HepG2 (cell line): ENCODE measurements around the gene DCT. TPM values are rescaled to one million over a fixed set of nuclear protein-coding genes. Genes with fewer than 3 reads are reported as not detected.

Experiments used
- ATAC-seq: fragments of 200-7000 bp; cut with Tn5 transposase; 3 replicates; pipeline ENCODE4 v1.9.1; 2020; ENCODE audit warnings: mild to moderate bottlenecking, moderate library complexity
- BruUV-seq: library from RNA; stranded (reverse); fragments of 400-500 nt; replicated peaks from 2 replicates; lab custom pipeline; 2021; lab: Mats Ljungman, UMichigan
- CTCF ChIA-PET: fragments of 300-600 bp; formaldehyde crosslinking; extraction: SDS; loops from one replicate; lab custom pipeline; 2021; ENCODE audit warnings: low total read pairs, inconsistent platforms, low intra/inter-chr PET ratio; lab: Yijun Ruan, JAX
- POLR2A ChIA-PET: fragments of 350-600 bp; sonication (Branson Sonifier 250); formaldehyde crosslinking; loops from one replicate; lab custom pipeline; 2020; ENCODE audit warnings: antibody characterized with exemption, inconsistent platforms; lab: Yijun Ruan, JAX
- DNase-seq: peaks from one replicate; pipeline ENCODE4 v3.0.0-alpha.2; 2015; ENCODE audit warnings: low spot score
- FAIRE-seq: peaks from 3 replicates; lab custom pipeline; 2011; peaks lifted over from hg19 to GRCh38; lab: Jason Lieb, UNC
- H2AFZ ChIP-seq: one replicate; pipeline ENCODE4 v1.6.1; 2011; ENCODE audit warnings: low read length, inconsistent platforms
- H3K27ac ChIP-seq: fragments of 300-600 bp; 3 replicates; pipeline ENCODE4 v1.8.0; 2011; ENCODE audit warnings: mixed run types, mild to moderate bottlenecking, mixed read lengths, low read length, inconsistent platforms; ENCODE audit not compliant: insufficient read depth; ENCODE audit errors: extremely low read length
- H3K27me3 ChIP-seq, 2 experiments: fragments of 200-600 bp in 1 of 2; 2 replicates in 1 of 2; 3 replicates in 1 of 2; pipeline versions ENCODE4 v1.6.0 to v1.8.0; 2011; ENCODE audit warnings: low read length in 2 of 2, mild to moderate bottlenecking in 2 of 2, moderate library complexity in 2 of 2, inconsistent platforms in 1 of 2; ENCODE audit not compliant: insufficient read depth in 2 of 2, control insufficient read depth in 1 of 2
- H3K36me3 ChIP-seq, 2 experiments: fragments of 200-600 bp in 1 of 2; replicated peaks in 1 of 2; 2 replicates in 1 of 2; 3 replicates in 1 of 2; pipeline versions ENCODE4 v1.5.1 to v1.8.0; 2011; ENCODE audit warnings: low read length in 2 of 2, inconsistent platforms in 1 of 2; ENCODE audit not compliant: insufficient read depth in 2 of 2, control insufficient read depth in 1 of 2
- H3K4me1 ChIP-seq: 2 replicates; pipeline ENCODE4 v1.5.1; 2012; ENCODE audit warnings: low read length, inconsistent platforms; ENCODE audit not compliant: insufficient read depth
- H3K4me2 ChIP-seq: 2 replicates; pipeline ENCODE4 v1.6.0; 2011; ENCODE audit warnings: low read depth, low read length, inconsistent platforms
- H3K4me3 ChIP-seq, 3 experiments: fragments of 200-600 bp in 1 of 3; sonication (generic), shearing (Covaris generic) in 1 of 3; replicated peaks in 1 of 3; 2 replicates each; pipeline ENCODE4 v1.5.1; 2011 to 2016; ENCODE audit warnings: low read length in 3 of 3, inconsistent platforms in 2 of 3, low read depth in 2 of 3, mild to moderate bottlenecking in 2 of 3, control low read depth in 1 of 3, mixed read lengths in 1 of 3; ENCODE audit not compliant: insufficient read depth in 1 of 3
- H3K79me2 ChIP-seq: one replicate; pipeline ENCODE4 v1.6.1; 2011; ENCODE audit warnings: low read length, inconsistent platforms; ENCODE audit not compliant: insufficient read depth
- H3K9ac ChIP-seq: 2 replicates; pipeline ENCODE4 v1.6.0; 2011; ENCODE audit warnings: mild to moderate bottlenecking, low read depth, low read length, inconsistent platforms; ENCODE audit not compliant: insufficient read depth
- H3K9me3 ChIP-seq: 2 replicates; pipeline ENCODE4 v1.5.1; 2012; ENCODE audit warnings: mild to moderate bottlenecking, low read length
- H4K20me1 ChIP-seq: 2 replicates; pipeline ENCODE4 v1.6.0; 2011; ENCODE audit warnings: inconsistent platforms, mild to moderate bottlenecking, low read length, moderate library complexity; ENCODE audit not compliant: insufficient read depth
- FOXP4 ChIP-seq: sonication (generic); formaldehyde crosslinking; IDR thresholded peaks from 2 replicates; pipeline ENCODE4 v1.4.0; 2020; ENCODE audit warnings: missing genetic modification reagents
- IKZF4 ChIP-seq: sonication (generic); formaldehyde crosslinking; IDR thresholded peaks from 2 replicates; pipeline ENCODE4 v1.5.1; 2020; ENCODE audit warnings: borderline replicate concordance, mild to moderate bottlenecking, low read depth, missing genetic modification reagents; ENCODE audit errors: not compliant biosample characterization
- MATR3 ChIP-seq: sonication (generic); formaldehyde crosslinking; IDR thresholded peaks from 2 replicates; pipeline ENCODE4 v1.4.0; 2020; ENCODE audit warnings: missing genetic modification reagents
- NFE2 ChIP-seq: sonication (generic); formaldehyde crosslinking; IDR thresholded peaks from 2 replicates; pipeline ENCODE4 v1.4.0; 2020; ENCODE audit warnings: missing genetic modification reagents
- REL ChIP-seq: sonication (generic); formaldehyde crosslinking; conservative IDR thresholded peaks from 2 replicates; pipeline ENCODE4 v1.8.0; 2022; ENCODE audit warnings: mild to moderate bottlenecking, missing genetic modification reagents, moderate library complexity
- ZBTB39 ChIP-seq: sonication (generic); formaldehyde crosslinking; IDR thresholded peaks from 2 replicates; pipeline ENCODE4 v1.5.0; 2020; ENCODE audit warnings: missing genetic modification reagents
- ZFP37 ChIP-seq: sonication (generic); formaldehyde crosslinking; IDR thresholded peaks from 2 replicates; pipeline ENCODE4 v1.4.0; 2020; ENCODE audit warnings: missing genetic modification reagents, borderline replicate concordance
- ZNF234 ChIP-seq: sonication (generic); formaldehyde crosslinking; conservative IDR thresholded peaks from 2 replicates; pipeline ENCODE4 v1.5.1; 2020; ENCODE audit warnings: mild to moderate bottlenecking, missing genetic modification reagents
- WGBS: methylation state at CpG from one replicate; pipeline ENCODE4 v1.1.6; 2017; ENCODE audit warnings: low lambda C conversion rate; 5-methylcytosine and 5-hydroxymethylcytosine counted together
- in situ Hi-C: cut with HindIII; loops from 2 replicates; pipeline ENCODE4 v1.10.0; 2017; ENCODE audit warnings: low pct_unique_long_range_greater_than_20kb; ENCODE audit not compliant: extremely low pct_ligation_motif_present
- intact Hi-C: fragments of 100-400 bp; cut with micrococcal nuclease; formaldehyde crosslinking; loops from one replicate; pipeline ENCODE4 v1.10.0; 2022; ENCODE audit not compliant: unreplicated experiment
- polyA plus RNA-seq, 8 experiments: library from polyadenylated mRNA; depleted of rRNA in 3 of 8; stranded (reverse) in 7 of 8; unstranded in 1 of 8; fragments of >200 nt; fragmentation: Illumina TruSeq in 4 of 8; extraction: Trizol in 4 of 8; gene quantifications; 2 replicates each; pipeline versions ENCODE4 v1.2.1 to v1.2.3, GENCODE V29; 2011 to 2016; ENCODE audit warnings: low read depth in 4 of 8, missing spikeins in 1 of 8, mixed read lengths in 1 of 8; ENCODE audit not compliant: insufficient read depth in 1 of 8
- total RNA-seq, 5 experiments: library from RNA; depleted of rRNA; stranded (reverse); fragments of >200 nt; fragmentation: Illumina TruSeq; extraction: Trizol; gene quantifications; 2 replicates each; pipeline ENCODE4 v1.2.3, GENCODE V29; 2016; ENCODE audit warnings: low read depth in 1 of 5
- TF ChIP-seq, protein P1 (sequence below), 2 experiments: sonication (generic) in 1 of 2; formaldehyde crosslinking in 1 of 2; IDR thresholded peaks; 2 replicates each; pipeline versions ENCODE4 v1.5.1 to v1.6.1; 2011 to 2020; ENCODE audit warnings: borderline replicate concordance in 1 of 2, low read depth in 1 of 2, low read length in 1 of 2, mild to moderate bottlenecking in 1 of 2, missing genetic modification reagents in 1 of 2, moderate library complexity in 1 of 2

The DCT gene
- total and polyA plus RNA-seq, 2 of the 13 experiments (the other 11 are each of a cell fraction or from before 2014, with no cell fraction given) = not detected

GRCh38 chr13:94413598-94413944, 65.9 kb downstream of the DCT start (continued):
- TF ChIP-seq IKZF4 (CRISPR knock-in tag) = no peak
- no peak for TF ChIP-seq MATR3 (CRISPR knock-in tag)
- no peak for TF ChIP-seq REL (CRISPR knock-in tag)

GRCh38 chr13:94412870-94413597, 66.4 kb downstream of the DCT start:
- ChIA-PET POLR2A (no interaction called here), CTCF (no interaction called here)
- intact Hi-C loops = no loop called here
- H3K27ac ChIP-seq = no peak overlapping the region
- H3K36me3 ChIP-seq = no peaks in the 10 kb centered on the region
- FAIRE-seq (no peak), DNase-seq (no peak), ATAC-seq (no peak)
- H3K79me2 ChIP-seq = no peaks in the 10 kb centered on the region
- BruUV-seq = no TSS peak
- 42% methylated on average over 3 of the region's 3 CpGs for WGBS
- peaks cover 8% of the 10 kb centered on the region for H3K4me1 ChIP-seq
- H3K9ac ChIP-seq = no peak overlapping the region
- no peak overlapping the region for H3K4me3 ChIP-seq
- in situ Hi-C loops = no loop called here
- no peaks in the 10 kb centered on the region for H4K20me1 ChIP-seq
- H3K9me3 ChIP-seq = no peaks in the 10 kb centered on the region
- no peaks in the 10 kb centered on the region; a peak in 1 of 5 replicates for H3K27me3 ChIP-seq
- H3K4me2 ChIP-seq = no peak overlapping the region
- H2AFZ ChIP-seq = no peak overlapping the region
- TF ChIP-seq, protein P1, sequence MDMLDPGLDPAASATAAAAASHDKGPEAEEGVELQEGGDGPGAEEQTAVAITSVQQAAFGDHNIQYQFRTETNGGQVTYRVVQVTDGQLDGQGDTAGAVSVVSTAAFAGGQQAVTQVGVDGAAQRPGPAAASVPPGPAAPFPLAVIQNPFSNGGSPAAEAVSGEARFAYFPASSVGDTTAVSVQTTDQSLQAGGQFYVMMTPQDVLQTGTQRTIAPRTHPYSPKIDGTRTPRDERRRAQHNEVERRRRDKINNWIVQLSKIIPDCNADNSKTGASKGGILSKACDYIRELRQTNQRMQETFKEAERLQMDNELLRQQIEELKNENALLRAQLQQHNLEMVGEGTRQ (IDR thresholded peaks at IDR 0.05; ENCODE audit: low read depth, low read length) = no peak
- TF ChIP-seq, protein P1 (CRISPR knock-in tag; IDR thresholded peaks at IDR 0.05; ENCODE audit: borderline replicate concordance) = no peak
- TF ChIP-seq FOXP4 (CRISPR knock-in tag) (no peak), ZBTB39 (CRISPR knock-in tag) (no peak), ZNF234 (CRISPR knock-in tag) (no peak), NFE2 (no peak), ZFP37 (CRISPR knock-in tag) (no peak)
